SIG-M5 (cell line): ENCODE data around the gene ST8SIA1.
"Not testable (repeated sequence)": the region's sequence is repeated elsewhere in the genome, so short reads cannot be mapped to it uniquely, and the experiment has no call there.

Experiments
- DNase-seq: peaks from one replicate; lab custom pipeline; 2025; lab: John Stamatoyannopoulos, UW

The ST8SIA1 gene

DNA sequence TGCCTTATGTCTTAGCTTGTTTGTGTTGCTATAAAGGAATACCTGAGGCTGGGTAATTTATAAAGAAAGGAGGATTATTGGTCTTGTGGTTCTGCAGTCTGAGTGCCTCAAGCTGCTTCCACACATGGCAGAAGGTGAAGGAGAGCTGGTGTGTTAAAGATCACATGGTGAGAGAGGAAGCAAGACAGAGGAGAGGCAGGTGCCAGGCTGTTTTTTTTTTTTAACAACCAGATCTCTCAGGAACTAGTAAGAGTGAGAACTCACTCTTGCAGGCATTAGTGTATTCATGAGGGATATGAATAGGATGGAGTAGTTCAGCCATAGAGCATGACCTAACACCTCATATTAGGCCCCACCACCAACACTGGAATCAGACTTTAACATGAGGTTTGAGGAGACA is 165.1 kb downstream of the ST8SIA1 start:
- no peak for DNase-seq

DNA sequence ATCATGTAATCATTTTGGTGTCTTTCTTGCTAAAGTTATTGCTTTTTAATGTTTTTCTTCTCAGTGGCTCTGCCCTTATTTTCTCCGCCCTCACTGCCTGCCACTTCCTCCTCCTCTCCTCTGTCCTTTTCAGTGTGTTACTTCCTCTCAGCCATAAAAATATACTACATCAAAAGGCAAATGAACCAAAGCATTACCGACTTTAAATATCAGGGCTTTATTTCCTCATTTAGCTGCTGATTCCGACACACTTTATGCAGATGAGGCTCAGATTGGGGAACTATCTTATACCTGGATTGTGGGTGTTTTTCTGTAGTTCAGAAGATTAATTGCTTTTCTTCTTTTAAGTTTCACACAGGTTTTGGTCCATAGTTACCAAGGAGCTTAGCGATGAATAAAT is 170.4 kb downstream of the ST8SIA1 start:
- DNase-seq: no peak

DNA sequence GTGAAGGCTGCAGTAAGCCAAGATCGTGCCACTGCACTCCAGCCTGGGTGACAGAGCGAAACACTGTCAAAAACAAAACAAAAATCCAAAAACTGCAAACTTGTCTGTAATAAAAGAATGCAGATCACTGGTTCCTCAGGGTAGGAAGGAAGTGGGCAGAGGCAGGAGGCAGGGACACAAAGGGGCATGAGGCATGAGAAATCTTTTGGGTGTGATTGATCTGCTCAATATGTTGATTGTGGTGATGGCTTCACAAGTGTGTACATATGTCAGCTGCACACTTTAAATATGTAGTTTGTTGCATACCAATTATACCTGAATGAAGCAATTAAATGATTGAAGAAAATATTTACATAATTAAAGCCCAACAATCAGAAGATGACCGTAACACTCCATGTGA is 170.9 kb downstream of the ST8SIA1 start:
- no peak for DNase-seq

GRCh38 chr12:22160396-22161003 is 174.0 kb downstream of the ST8SIA1 start:
- DNase-seq: no peak

- DNase-seq: not testable (repeated sequence)
These were observed 185.2 kb downstream of the ST8SIA1 start for GRCh38 chr12:22149286-22149685.

- DNase-seq: not testable (repeated sequence)
These were observed 187.8 kb downstream of the ST8SIA1 start for GRCh38 chr12:22146686-22147085.
